ENCODE data around the gene SLC23A2.
A peak's percentile ranks its signal among the peaks of the same experiment; 100 is the strongest.

SLC23A2 gene

DNA sequence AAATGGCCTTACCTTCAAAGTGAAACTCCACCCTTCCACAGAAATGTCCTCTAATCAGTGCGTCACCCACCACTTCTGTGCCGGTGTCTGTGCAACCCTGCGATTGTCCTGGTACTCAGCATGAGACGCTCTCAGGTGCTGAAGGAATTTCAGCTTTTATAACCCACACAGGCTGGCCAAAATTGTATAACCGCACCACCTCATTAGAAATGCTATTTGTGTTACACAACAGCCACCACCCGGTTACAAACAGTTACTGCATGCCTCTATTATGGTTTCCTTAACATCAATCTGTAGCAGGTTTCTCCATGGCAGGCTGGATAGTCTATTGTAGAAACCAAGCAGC, 51.5 kb downstream of the SLC23A2 start:
- TF ChIP-seq, protein P1, sequence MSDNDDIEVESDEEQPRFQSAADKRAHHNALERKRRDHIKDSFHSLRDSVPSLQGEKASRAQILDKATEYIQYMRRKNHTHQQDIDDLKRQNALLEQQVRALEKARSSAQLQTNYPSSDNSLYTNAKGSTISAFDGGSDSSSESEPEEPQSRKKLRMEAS (IDR thresholded peaks at IDR 0.05; ENCODE audit: low read depth, low read length) = peak; percentile 44; the same call in 1 of the 2 replicates
- TF ChIP-seq MYC (IDR thresholded peaks at IDR 0.05; ENCODE audit: low read depth, low read length) (no peak), POLR2A (IDR thresholded peaks at IDR 0.05; ENCODE audit: extremely low read depth, insufficient read length) (no peak)
- TF ChIP-seq, protein P2, sequence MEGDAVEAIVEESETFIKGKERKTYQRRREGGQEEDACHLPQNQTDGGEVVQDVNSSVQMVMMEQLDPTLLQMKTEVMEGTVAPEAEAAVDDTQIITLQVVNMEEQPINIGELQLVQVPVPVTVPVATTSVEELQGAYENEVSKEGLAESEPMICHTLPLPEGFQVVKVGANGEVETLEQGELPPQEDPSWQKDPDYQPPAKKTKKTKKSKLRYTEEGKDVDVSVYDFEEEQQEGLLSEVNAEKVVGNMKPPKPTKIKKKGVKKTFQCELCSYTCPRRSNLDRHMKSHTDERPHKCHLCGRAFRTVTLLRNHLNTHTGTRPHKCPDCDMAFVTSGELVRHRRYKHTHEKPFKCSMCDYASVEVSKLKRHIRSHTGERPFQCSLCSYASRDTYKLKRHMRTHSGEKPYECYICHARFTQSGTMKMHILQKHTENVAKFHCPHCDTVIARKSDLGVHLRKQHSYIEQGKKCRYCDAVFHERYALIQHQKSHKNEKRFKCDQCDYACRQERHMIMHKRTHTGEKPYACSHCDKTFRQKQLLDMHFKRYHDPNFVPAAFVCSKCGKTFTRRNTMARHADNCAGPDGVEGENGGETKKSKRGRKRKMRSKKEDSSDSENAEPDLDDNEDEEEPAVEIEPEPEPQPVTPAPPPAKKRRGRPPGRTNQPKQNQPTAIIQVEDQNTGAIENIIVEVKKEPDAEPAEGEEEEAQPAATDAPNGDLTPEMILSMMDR (IDR thresholded peaks at IDR 0.05; ENCODE audit: low read depth, low read length) = peak; percentile 49
- DNase-seq (ENCODE audit: low read depth) = peak; percentile 58
- H3K4me3 ChIP-seq (ENCODE audit: low read depth, low read length) = no peak overlapping the region

DNA sequence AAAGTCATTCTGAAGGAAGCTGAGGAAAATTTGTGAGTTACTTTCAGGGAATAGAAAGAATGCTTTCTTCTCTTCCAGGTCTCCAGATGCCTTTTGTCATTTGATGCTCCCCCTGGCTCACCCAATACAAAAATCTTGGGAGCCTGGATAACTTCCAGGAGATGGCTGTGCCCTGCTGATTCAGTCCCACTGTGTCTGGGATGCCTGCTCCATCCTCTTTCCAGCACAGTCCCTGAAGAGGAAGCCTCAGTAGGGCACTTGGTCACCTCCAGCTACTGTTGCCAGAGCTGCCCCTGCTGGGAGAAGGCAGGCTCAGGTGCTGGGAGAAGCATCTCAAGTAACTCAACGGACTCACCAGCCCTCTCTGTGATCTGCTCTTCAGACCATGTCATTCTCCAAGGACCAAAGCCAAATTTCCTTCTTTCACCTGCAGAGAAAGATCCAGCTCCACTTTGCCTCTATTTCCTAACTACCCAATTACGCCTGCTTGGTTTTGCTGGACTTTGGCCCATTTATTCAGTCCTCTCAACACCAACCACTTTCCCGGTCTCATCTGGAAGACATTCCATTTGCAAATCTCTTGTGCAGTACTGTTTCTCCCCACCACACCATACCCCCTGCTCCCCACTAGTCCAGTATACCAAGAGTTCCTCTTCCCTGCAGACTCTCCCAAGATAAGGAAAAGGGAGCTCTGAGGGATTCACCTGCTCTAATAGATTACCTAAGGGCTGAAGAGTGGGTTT, 53.3 kb downstream of the SLC23A2 start:
- TF ChIP-seq, protein P1 (IDR thresholded peaks at IDR 0.05; ENCODE audit: low read depth, low read length) = no peak
- TF ChIP-seq POLR2A (IDR thresholded peaks at IDR 0.05; ENCODE audit: extremely low read depth, insufficient read length) (no peak), MYC (IDR thresholded peaks at IDR 0.05; ENCODE audit: low read depth, low read length) (no peak)
- TF ChIP-seq, protein P2 (IDR thresholded peaks at IDR 0.05; ENCODE audit: low read depth, low read length) = no peak
- no peak for DNase-seq (ENCODE audit: low read depth)
- H3K4me3 ChIP-seq (ENCODE audit: low read depth, low read length) = no peak overlapping the region

DNA sequence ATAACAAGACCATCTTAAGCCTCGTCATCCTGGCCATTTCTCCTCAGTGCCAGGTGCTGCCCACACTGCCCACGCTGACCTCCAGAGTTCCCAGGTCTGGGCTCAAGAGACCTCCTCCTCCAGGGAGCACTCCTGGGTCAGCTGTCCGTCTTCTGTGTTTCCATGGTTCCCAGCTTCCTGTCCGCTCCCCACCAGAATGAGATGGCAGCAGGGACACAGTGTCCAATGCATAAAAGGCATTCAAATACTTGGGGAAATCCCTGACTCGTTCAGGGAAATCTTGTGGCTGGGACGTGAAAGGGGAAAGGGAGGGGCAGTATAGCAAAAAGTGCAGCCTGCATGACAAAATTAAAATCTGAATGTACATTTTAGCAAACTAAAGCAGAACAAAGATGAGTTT, 54.3 kb downstream of the SLC23A2 start:
- TF ChIP-seq, protein P2 (IDR thresholded peaks at IDR 0.05; ENCODE audit: low read depth, low read length) = no peak
- TF ChIP-seq POLR2A (IDR thresholded peaks at IDR 0.05; ENCODE audit: extremely low read depth, insufficient read length) = no peak
- TF ChIP-seq, protein P1 (IDR thresholded peaks at IDR 0.05; ENCODE audit: low read depth, low read length) = no peak
- no peak for TF ChIP-seq MYC (IDR thresholded peaks at IDR 0.05; ENCODE audit: low read depth, low read length)
- no peak overlapping the region for H3K4me3 ChIP-seq (ENCODE audit: low read depth, low read length)
- DNase-seq (ENCODE audit: low read depth) = no peak

DNA sequence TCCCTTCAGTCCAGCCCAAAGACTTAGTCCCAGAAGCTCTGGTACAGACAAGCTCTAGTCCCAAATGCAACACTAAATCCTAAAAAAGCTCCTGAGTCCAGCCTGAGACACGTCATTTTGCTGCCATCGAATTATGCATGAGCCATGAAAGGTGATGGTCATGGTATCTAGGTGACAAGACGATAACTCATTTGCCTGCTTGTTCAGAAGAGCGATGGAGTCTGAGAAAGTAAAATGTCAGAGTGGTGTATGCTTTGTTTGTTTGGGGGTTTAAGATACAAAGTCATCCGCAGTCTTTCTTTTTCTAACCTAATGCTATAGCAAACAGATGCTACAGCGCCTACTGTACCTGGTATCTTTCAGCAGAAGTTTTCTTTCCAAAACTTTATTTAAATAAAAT, 54.7 kb downstream of the SLC23A2 start:
- H3K4me3 ChIP-seq (ENCODE audit: low read depth, low read length) = no peak overlapping the region
- DNase-seq (ENCODE audit: low read depth) = no peak
- TF ChIP-seq, protein P1 (IDR thresholded peaks at IDR 0.05; ENCODE audit: low read depth, low read length) = no peak
- TF ChIP-seq POLR2A (IDR thresholded peaks at IDR 0.05; ENCODE audit: extremely low read depth, insufficient read length) (no peak), MYC (IDR thresholded peaks at IDR 0.05; ENCODE audit: low read depth, low read length) (no peak)
- TF ChIP-seq, protein P2 (IDR thresholded peaks at IDR 0.05; ENCODE audit: low read depth, low read length) = no peak

DNA sequence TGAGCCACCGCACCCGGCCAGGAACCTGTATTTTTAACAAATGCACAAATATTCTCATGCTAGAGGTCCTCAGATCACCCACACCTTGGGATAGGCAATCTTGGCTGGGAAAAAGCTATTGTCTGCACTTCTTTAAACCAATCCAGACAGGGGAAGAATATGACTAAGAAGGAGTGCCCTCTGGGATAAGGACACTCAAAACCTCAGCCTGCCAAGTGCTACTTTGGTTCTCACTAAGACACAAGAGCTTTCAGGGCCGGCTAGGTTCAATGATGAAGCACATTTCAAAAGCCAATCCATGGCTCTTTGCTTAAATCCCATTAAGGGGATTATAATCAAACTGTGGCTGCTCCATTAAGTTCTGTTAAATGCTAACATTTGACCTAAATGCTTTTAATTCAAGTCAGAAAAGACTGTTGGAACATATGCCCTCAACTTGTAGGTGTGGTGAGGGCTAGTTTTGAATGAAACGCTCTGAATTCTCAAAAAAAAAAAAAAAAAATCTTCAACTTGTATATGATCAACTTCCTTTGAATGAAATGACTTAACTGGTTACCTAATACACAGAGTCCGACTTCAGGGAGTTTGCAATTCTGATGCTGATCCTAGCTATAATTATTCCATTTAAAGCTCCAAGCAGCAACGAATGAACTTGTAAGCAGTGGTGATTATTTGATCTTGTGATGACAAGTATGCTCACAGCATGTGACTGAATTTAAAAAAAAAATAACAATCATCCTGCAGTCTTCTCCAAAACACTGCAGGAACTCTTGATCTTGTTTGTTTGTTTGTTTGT, 56.6 kb downstream of the SLC23A2 start:
- TF ChIP-seq MYC (IDR thresholded peaks at IDR 0.05; ENCODE audit: low read depth, low read length) (no peak), POLR2A (IDR thresholded peaks at IDR 0.05; ENCODE audit: extremely low read depth, insufficient read length) (no peak)
- TF ChIP-seq, protein P2 (IDR thresholded peaks at IDR 0.05; ENCODE audit: low read depth, low read length) = no peak
- TF ChIP-seq, protein P1 (IDR thresholded peaks at IDR 0.05; ENCODE audit: low read depth, low read length) = no peak
- no peak overlapping the region for H3K4me3 ChIP-seq (ENCODE audit: low read depth, low read length)
- DNase-seq (ENCODE audit: low read depth) = no peak

All from NB4 (cell line).